AG09309 (cell line): ENCODE data around the gene TESK1.

ENCODE experiments used
- DNase-seq: peaks from one replicate; pipeline ENCODE4 v3.0.0-alpha.2; 2010; ENCODE audit warnings: low read depth
- H3K4me3 ChIP-seq: 2 replicates; pipeline ENCODE4 v1.5.1; 2011; ENCODE audit warnings: mild to moderate bottlenecking, low read depth, low read length, moderate library complexity; ENCODE audit not compliant: control insufficient read depth
- CTCF ChIP-seq: IDR thresholded peaks from 2 replicates; pipeline ENCODE4 v1.5.1; 2011; ENCODE audit warnings: mild to moderate bottlenecking, low read depth, low read length, inconsistent platforms; ENCODE audit not compliant: insufficient read depth, control insufficient read depth; ENCODE audit errors: missing control alignments

Gene TESK1

GRCh38 chr9:35568196-35568595 is 36.9 kb upstream of the TESK1 start:
- TF ChIP-seq CTCF, result no peak
- H3K4me3 ChIP-seq, result no peak overlapping the region

GRCh38 chr9:35569206-35569605 is 35.9 kb upstream of the TESK1 start:
- H3K4me3 ChIP-seq, result no peak overlapping the region
- no peak for DNase-seq
- no peak for TF ChIP-seq CTCF

More at GRCh38 chr9:35568196-35568595, 36.9 kb upstream of the TESK1 start:
- no peak for DNase-seq

- DNase-seq, result no peak
- no peak overlapping the region for H3K4me3 ChIP-seq
- TF ChIP-seq CTCF, result no peak
Measured at GRCh38 chr9:35570709-35571504, 34.2 kb upstream of the TESK1 start.

- H3K4me3 ChIP-seq, result no peak overlapping the region
- no peak for TF ChIP-seq CTCF
- no peak for DNase-seq
Measured at GRCh38 chr9:35574578-35575122, 30.4 kb upstream of the TESK1 start.

- TF ChIP-seq CTCF, result no peak
- no peak for DNase-seq
- no peak overlapping the region for H3K4me3 ChIP-seq
Measured at GRCh38 chr9:35575478-35575877, 29.6 kb upstream of the TESK1 start.

- no peak overlapping the region for H3K4me3 ChIP-seq
- TF ChIP-seq CTCF, result no peak
- no peak for DNase-seq
Measured at GRCh38 chr9:35577486-35577885, 27.6 kb upstream of the TESK1 start.
